ENCODE data around the gene HERC2.
"Not testable (repeated sequence)": the region's sequence is repeated elsewhere in the genome, so short reads cannot be mapped to it uniquely, and the experiment has no call there.

The HERC2 gene

GRCh38 chr15:28322129-28322588 is at the start of gene HERC2:
Gene HERC2 (minus strand): TSS chr15:28322179. CDS start chr15:28321433, 746 bp downstream.
- DNase-seq = not testable (repeated sequence)

- DNase-seq = not testable (repeated sequence)
These were observed 43.5 kb upstream of the HERC2 start for GRCh38 chr15:28365502-28365901.

GRCh38 chr15:28357984-28358383 is 36.0 kb upstream of the HERC2 start, which contains the start of gene GOLGA6L24:
Gene GOLGA6L24 (minus strand): TSS chr15:28358084. CDS start chr15:28358023, 61 bp downstream.
- not testable (repeated sequence) for DNase-seq

- DNase-seq = not testable (repeated sequence)
These were observed 461 bp downstream of the HERC2 start for GRCh38 chr15:28321358-28322078.

GRCh38 chr15:28319725-28320124 is 2.3 kb downstream of the HERC2 start:
- DNase-seq = not testable (repeated sequence)

GRCh38 chr15:28318828-28319227 is 3.2 kb downstream of the HERC2 start:
- DNase-seq = not testable (repeated sequence)

GRCh38 chr15:28318122-28318521 is 3.9 kb downstream of the HERC2 start:
- not testable (repeated sequence) for DNase-seq

- DNase-seq = not testable (repeated sequence)
These were observed 5.0 kb downstream of the HERC2 start for GRCh38 chr15:28316958-28317357.

- DNase-seq = not testable (repeated sequence)
These were observed 11.5 kb downstream of the HERC2 start for GRCh38 chr15:28310454-28310853.

- DNase-seq = not testable (repeated sequence)
These were observed 13.3 kb downstream of the HERC2 start for GRCh38 chr15:28308718-28309117.

GRCh38 chr15:28305700-28306099 is 16.3 kb downstream of the HERC2 start:
- not testable (repeated sequence) for DNase-seq

- not testable (repeated sequence) for DNase-seq
These were observed 24.5 kb downstream of the HERC2 start for GRCh38 chr15:28297434-28297833.

GRCh38 chr15:28296814-28297213 is 25.2 kb downstream of the HERC2 start:
- not testable (repeated sequence) for DNase-seq

- DNase-seq = not testable (repeated sequence)
These were observed 26.9 kb downstream of the HERC2 start for GRCh38 chr15:28295009-28295563.

GRCh38 chr15:28294560-28294959 is 27.4 kb downstream of the HERC2 start:
- not testable (repeated sequence) for DNase-seq

- no peak for DNase-seq
These were observed 32.1 kb downstream of the HERC2 start for GRCh38 chr15:28289694-28290463.

GRCh38 chr15:28288830-28289693 is 32.9 kb downstream of the HERC2 start:
- DNase-seq = not testable (repeated sequence)

GRCh38 chr15:28286659-28287058 is 35.3 kb downstream of the HERC2 start:
- not testable (repeated sequence) for DNase-seq

GRCh38 chr15:28286031-28286430 is 35.9 kb downstream of the HERC2 start:
- DNase-seq = no peak

GRCh38 chr15:28281876-28282275 is 40.1 kb downstream of the HERC2 start:
- no peak for DNase-seq

GRCh38 chr15:28274635-28275034 is 47.3 kb downstream of the HERC2 start:
- no peak for DNase-seq

GRCh38 chr15:28273873-28274610 is 47.9 kb downstream of the HERC2 start:
- no peak for DNase-seq

Data from CD4-positive, alpha-beta T cell treated with Interferon gamma for 1 hour (primary cell).